ENCODE data around the gene NT5C3A.
"Not testable (repeated sequence)": the region's sequence is repeated elsewhere in the genome, so short reads cannot be mapped to it uniquely, and the experiment has no call there.

Gene NT5C3A

DNA sequence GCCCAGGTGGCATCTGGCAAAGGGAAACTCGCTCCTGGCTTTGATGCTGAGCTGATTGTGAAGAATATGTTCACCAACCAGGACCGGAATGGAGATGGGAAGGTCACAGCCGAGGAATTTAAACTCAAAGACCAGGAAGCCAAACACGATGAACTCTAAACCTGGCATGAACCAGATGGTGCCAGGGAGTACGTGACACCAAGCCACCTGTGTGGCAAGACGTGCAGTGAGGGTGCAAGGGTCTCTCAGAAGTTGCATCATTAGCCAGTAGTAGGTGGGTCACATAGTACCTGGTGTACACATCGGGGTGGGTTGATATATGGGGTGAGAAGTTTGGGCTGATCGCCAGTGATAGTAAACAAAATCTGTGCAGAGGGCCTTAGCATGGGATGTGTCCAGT is 57.4 kb downstream of the NT5C3A start:
- no CpG with 5 or more reads among the region's 8 CpGs for WGBS (ENCODE audit: extremely low coverage, insufficient coverage, low lambda C conversion rate)
- H3K4me2 ChIP-seq (ENCODE audit: low read length); H3K56ac ChIP-seq (ENCODE audit: low read length); DNase-seq; H3K27me3 ChIP-seq (ENCODE audit: insufficient read depth, low read length, poor library complexity); H3K23ac ChIP-seq (ENCODE audit: low read length); H2BK5ac ChIP-seq (ENCODE audit: low read length); H2AK5ac ChIP-seq (ENCODE audit: low read length); H3K79me1 ChIP-seq (ENCODE audit: low read length); H3K36me3 ChIP-seq (ENCODE audit: control insufficient read depth, insufficient read depth, low read length); H3K4me3 ChIP-seq (ENCODE audit: low read length); H3K27ac ChIP-seq (ENCODE audit: low read depth, low read length); H3K9ac ChIP-seq (ENCODE audit: low read length); H3K4me1 ChIP-seq (ENCODE audit: control insufficient read depth, low read depth, low read length); H2BK120ac ChIP-seq (ENCODE audit: low read depth, low read length); H3K4ac ChIP-seq (ENCODE audit: low read depth, low read length); H3K18ac ChIP-seq (ENCODE audit: low read length); H4K8ac ChIP-seq (ENCODE audit: low read depth, low read length); H2BK15ac ChIP-seq (replicated peaks; ENCODE audit: low read depth); H3K79me2 ChIP-seq (ENCODE audit: control insufficient read depth, insufficient read depth, low read length); H4K5ac ChIP-seq (ENCODE audit: low read length): not testable (repeated sequence)

DNA sequence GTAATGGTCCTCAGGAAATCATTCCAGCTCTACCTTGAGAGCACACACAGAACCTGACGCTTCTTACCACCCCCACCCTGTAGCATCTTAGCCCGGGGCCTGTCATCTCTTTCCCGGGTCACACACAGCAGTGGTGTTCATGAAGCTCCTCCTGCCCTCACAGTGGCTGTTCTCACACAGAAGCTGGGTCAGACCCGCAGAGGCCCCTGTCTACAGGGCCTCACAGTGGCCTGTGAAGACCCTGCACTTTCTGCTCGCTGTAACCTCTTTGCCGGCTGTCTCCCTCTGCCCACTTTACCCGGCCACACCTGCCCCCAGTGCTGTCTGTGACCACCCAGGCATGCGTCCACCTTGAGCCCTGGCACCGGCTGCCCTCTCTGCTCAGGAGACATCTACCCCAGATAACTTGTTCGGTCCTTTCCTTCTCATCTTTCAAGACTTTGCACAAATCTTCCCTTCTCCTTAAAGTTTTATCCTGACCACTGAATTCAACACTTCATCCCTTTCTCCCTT is 58.4 kb downstream of the NT5C3A start:
- not testable (repeated sequence) for H3K79me2 ChIP-seq (ENCODE audit: control insufficient read depth, insufficient read depth, low read length); H3K79me1 ChIP-seq (ENCODE audit: low read length); H3K4me2 ChIP-seq (ENCODE audit: low read length); H3K4me3 ChIP-seq (ENCODE audit: low read length); H3K9ac ChIP-seq (ENCODE audit: low read length); H3K56ac ChIP-seq (ENCODE audit: low read length); H3K4ac ChIP-seq (ENCODE audit: low read depth, low read length); H2BK120ac ChIP-seq (ENCODE audit: low read depth, low read length); H2AK5ac ChIP-seq (ENCODE audit: low read length); H2BK15ac ChIP-seq (replicated peaks; ENCODE audit: low read depth); H3K23ac ChIP-seq (ENCODE audit: low read length); H3K36me3 ChIP-seq (ENCODE audit: control insufficient read depth, insufficient read depth, low read length); H3K27me3 ChIP-seq (ENCODE audit: insufficient read depth, low read length, poor library complexity); H4K5ac ChIP-seq (ENCODE audit: low read length); H2BK5ac ChIP-seq (ENCODE audit: low read length); H4K8ac ChIP-seq (ENCODE audit: low read depth, low read length); H3K18ac ChIP-seq (ENCODE audit: low read length); H3K27ac ChIP-seq (ENCODE audit: low read depth, low read length); H3K4me1 ChIP-seq (ENCODE audit: control insufficient read depth, low read depth, low read length)
- peak; percentile 6 for DNase-seq
- WGBS (ENCODE audit: extremely low coverage, insufficient coverage, low lambda C conversion rate) = no CpG with 5 or more reads among the region's 10 CpGs

- DNase-seq; H4K8ac ChIP-seq (ENCODE audit: low read depth, low read length); H3K56ac ChIP-seq (ENCODE audit: low read length); H3K27me3 ChIP-seq (ENCODE audit: insufficient read depth, low read length, poor library complexity); H3K9ac ChIP-seq (ENCODE audit: low read length); H3K79me1 ChIP-seq (ENCODE audit: low read length); H4K5ac ChIP-seq (ENCODE audit: low read length); H3K4me2 ChIP-seq (ENCODE audit: low read length); H3K4ac ChIP-seq (ENCODE audit: low read depth, low read length); H3K18ac ChIP-seq (ENCODE audit: low read length); H3K36me3 ChIP-seq (ENCODE audit: control insufficient read depth, insufficient read depth, low read length); H3K4me3 ChIP-seq (ENCODE audit: low read length); H3K27ac ChIP-seq (ENCODE audit: low read depth, low read length); H2AK5ac ChIP-seq (ENCODE audit: low read length); H3K79me2 ChIP-seq (ENCODE audit: control insufficient read depth, insufficient read depth, low read length); H3K23ac ChIP-seq (ENCODE audit: low read length); H2BK5ac ChIP-seq (ENCODE audit: low read length); H2BK120ac ChIP-seq (ENCODE audit: low read depth, low read length); H2BK15ac ChIP-seq (replicated peaks; ENCODE audit: low read depth); H3K4me1 ChIP-seq (ENCODE audit: control insufficient read depth, low read depth, low read length): not testable (repeated sequence)
Measured at GRCh38 chr7:33003111-33003510, 59.5 kb downstream of the NT5C3A start.

DNA sequence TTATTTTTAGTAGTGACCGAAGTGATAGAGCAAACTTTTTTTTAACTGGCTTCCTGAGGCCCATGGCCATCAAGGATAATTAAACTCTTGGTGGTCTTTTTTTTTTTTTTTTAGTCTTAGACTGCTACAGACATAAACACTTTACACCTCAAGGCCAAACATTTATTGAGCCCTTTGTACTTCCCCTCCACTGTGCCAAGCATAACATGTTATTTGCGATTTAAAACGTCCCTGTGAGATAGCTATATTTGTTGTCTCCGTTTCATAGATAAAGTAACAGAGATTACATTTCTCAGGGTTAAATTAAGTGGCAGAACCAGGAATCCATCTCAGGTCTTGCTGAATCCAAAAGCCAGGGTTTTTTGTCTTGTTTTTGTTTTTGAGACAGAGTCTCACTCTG is 63.2 kb downstream of the NT5C3A start:
- not testable (repeated sequence) for H3K4ac ChIP-seq (ENCODE audit: low read depth, low read length); H3K27me3 ChIP-seq (ENCODE audit: insufficient read depth, low read length, poor library complexity); H3K79me2 ChIP-seq (ENCODE audit: control insufficient read depth, insufficient read depth, low read length); H3K4me3 ChIP-seq (ENCODE audit: low read length); H3K23ac ChIP-seq (ENCODE audit: low read length); H2BK15ac ChIP-seq (replicated peaks; ENCODE audit: low read depth); H3K56ac ChIP-seq (ENCODE audit: low read length); H3K4me1 ChIP-seq (ENCODE audit: control insufficient read depth, low read depth, low read length); H3K9ac ChIP-seq (ENCODE audit: low read length); H2AK5ac ChIP-seq (ENCODE audit: low read length); H4K5ac ChIP-seq (ENCODE audit: low read length); H4K8ac ChIP-seq (ENCODE audit: low read depth, low read length); H2BK120ac ChIP-seq (ENCODE audit: low read depth, low read length); DNase-seq; H3K4me2 ChIP-seq (ENCODE audit: low read length); H3K18ac ChIP-seq (ENCODE audit: low read length); H3K36me3 ChIP-seq (ENCODE audit: control insufficient read depth, insufficient read depth, low read length); H3K27ac ChIP-seq (ENCODE audit: low read depth, low read length); H3K79me1 ChIP-seq (ENCODE audit: low read length); H2BK5ac ChIP-seq (ENCODE audit: low read length)
- no CpG with 5 or more reads among the region's 4 CpGs for WGBS (ENCODE audit: extremely low coverage, insufficient coverage, low lambda C conversion rate)

DNA sequence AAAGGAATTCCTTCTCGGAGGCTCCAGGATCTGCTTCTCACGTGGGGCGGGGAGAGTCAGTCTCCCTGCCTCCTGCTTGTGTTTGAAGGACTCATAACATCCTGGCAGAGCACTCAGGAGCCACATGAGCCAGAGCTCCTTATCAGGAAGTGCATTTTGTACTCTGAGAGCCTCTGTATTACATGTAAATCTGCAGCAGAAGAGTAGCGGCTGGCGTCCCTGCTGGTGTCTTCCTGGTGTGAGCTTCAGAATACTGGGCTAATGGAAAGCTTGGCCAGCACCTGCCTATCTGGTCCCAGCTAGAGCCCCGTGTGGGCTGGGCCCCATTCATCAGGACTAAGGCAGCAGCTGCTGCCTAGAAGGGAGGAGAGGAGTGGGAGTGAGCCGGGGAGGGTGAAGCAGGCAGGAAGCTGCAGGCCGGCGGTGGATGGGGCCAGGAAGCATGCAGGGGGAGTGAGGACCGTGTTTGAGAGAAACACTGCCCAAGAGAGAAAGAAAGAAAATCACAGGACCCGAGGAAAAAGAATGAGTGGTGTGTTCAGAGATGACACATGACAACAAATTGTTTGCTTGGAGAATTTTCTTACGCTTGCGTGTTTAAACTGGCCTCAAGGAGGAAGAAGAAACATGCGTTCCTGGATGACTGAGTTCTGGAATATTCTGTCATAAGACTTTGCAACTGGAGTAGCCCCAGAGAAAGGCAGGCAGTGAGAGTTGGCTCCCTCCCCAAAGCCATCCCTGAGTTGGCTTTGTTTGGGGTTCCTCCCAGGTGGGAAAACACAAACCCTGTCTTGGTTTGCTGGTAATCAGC is 64.0 kb downstream of the NT5C3A start:
- WGBS (ENCODE audit: extremely low coverage, insufficient coverage, low lambda C conversion rate) = no CpG with 5 or more reads among the region's 14 CpGs
- not testable (repeated sequence) for H3K4ac ChIP-seq (ENCODE audit: low read depth, low read length); H2BK120ac ChIP-seq (ENCODE audit: low read depth, low read length); H3K23ac ChIP-seq (ENCODE audit: low read length); H4K8ac ChIP-seq (ENCODE audit: low read depth, low read length); H3K4me1 ChIP-seq (ENCODE audit: control insufficient read depth, low read depth, low read length); H3K36me3 ChIP-seq (ENCODE audit: control insufficient read depth, insufficient read depth, low read length); H3K9ac ChIP-seq (ENCODE audit: low read length); H2BK15ac ChIP-seq (replicated peaks; ENCODE audit: low read depth); H3K27me3 ChIP-seq (ENCODE audit: insufficient read depth, low read length, poor library complexity); H3K79me2 ChIP-seq (ENCODE audit: control insufficient read depth, insufficient read depth, low read length); H4K5ac ChIP-seq (ENCODE audit: low read length); H3K4me3 ChIP-seq (ENCODE audit: low read length); H2AK5ac ChIP-seq (ENCODE audit: low read length); H3K79me1 ChIP-seq (ENCODE audit: low read length); H2BK5ac ChIP-seq (ENCODE audit: low read length); H3K4me2 ChIP-seq (ENCODE audit: low read length)
- DNase-seq = peak; percentile 81
- Histone ChIP-seq H3K27ac (ENCODE audit: low read depth, low read length) (peak overlapping the region; percentile 77), H3K18ac (ENCODE audit: low read length) (peak overlapping the region; percentile 40), H3K56ac (ENCODE audit: low read length) (peak overlapping the region; percentile 70)

DNA sequence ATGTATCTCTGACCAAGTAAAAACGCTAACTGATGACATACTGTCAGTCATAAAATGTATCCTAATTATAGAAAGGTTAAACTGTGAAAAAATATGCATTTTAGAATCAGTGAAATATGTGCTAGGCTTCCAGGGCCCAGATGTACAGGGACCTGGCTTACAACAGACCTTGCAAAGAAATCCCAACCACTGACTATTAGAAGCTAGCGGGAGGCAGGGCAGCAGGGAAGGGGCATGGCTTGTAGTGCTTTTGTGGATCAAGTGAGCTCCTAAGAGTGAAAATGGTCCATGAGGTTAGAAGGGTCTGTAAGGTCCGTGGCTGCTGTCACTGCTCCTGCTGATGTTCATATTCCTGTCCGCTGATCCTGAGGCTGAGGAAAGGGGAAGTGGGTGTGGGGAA is 64.6 kb downstream of the NT5C3A start:
- not testable (repeated sequence) for H3K56ac ChIP-seq (ENCODE audit: low read length); H3K27ac ChIP-seq (ENCODE audit: low read depth, low read length); H2BK120ac ChIP-seq (ENCODE audit: low read depth, low read length); H3K4me2 ChIP-seq (ENCODE audit: low read length); H2BK5ac ChIP-seq (ENCODE audit: low read length); H3K27me3 ChIP-seq (ENCODE audit: insufficient read depth, low read length, poor library complexity); H3K4me3 ChIP-seq (ENCODE audit: low read length); H3K79me2 ChIP-seq (ENCODE audit: control insufficient read depth, insufficient read depth, low read length); H4K8ac ChIP-seq (ENCODE audit: low read depth, low read length); H4K5ac ChIP-seq (ENCODE audit: low read length); H3K9ac ChIP-seq (ENCODE audit: low read length); H3K4me1 ChIP-seq (ENCODE audit: control insufficient read depth, low read depth, low read length); H3K79me1 ChIP-seq (ENCODE audit: low read length); H3K18ac ChIP-seq (ENCODE audit: low read length); H3K23ac ChIP-seq (ENCODE audit: low read length); H2BK15ac ChIP-seq (replicated peaks; ENCODE audit: low read depth); H3K36me3 ChIP-seq (ENCODE audit: control insufficient read depth, insufficient read depth, low read length); H3K4ac ChIP-seq (ENCODE audit: low read depth, low read length); H2AK5ac ChIP-seq (ENCODE audit: low read length)
- WGBS (ENCODE audit: extremely low coverage, insufficient coverage, low lambda C conversion rate) = no CpG with 5 or more reads among the region's 4 CpGs
- DNase-seq = peak; percentile 11
